ENCODE measurements around the gene SYNC.
"Not testable (repeated sequence)": the region's sequence is repeated elsewhere in the genome, so short reads cannot be mapped to it uniquely, and the experiment has no call there.

GRCh38 chr1:32668716-32669115 is 33.9 kb downstream of the SYNC start:
- not testable (repeated sequence) for TF ChIP-seq EZH2 (IDR thresholded peaks at IDR 0.05; ENCODE audit: insufficient read depth, poor library complexity, severe bottlenecking); EZH2phosphoT487 (IDR thresholded peaks at IDR 0.05; ENCODE audit: insufficient read depth, low read depth)
